Activated B cell treated with CpG ODN at 0.5 μM for 24 hours (primary cell): Measurements from ENCODE around the gene IL17RA. TPM values are rescaled to one million over a fixed set of nuclear protein-coding genes. Genes with fewer than 3 reads are reported as not detected.

ENCODE experiments used
- ATAC-seq: fragments of 200-7000 bp; cut with Tn5 transposase; one replicate; pipeline ENCODE4 v1.10.0; 2021; ENCODE audit warnings: low read depth, mild to moderate bottlenecking, moderate library complexity
- CTCF ChIA-PET: fragments of 350-600 bp; sonication (Branson Sonifier 250); formaldehyde crosslinking; loops from one replicate; lab custom pipeline; 2021; ENCODE audit warnings: antibody characterized with exemption; lab: Charles Lee
- POLR2A ChIA-PET: fragments of 350-600 bp; sonication (Branson Sonifier 250); formaldehyde crosslinking; loops from one replicate; lab custom pipeline; 2021; ENCODE audit warnings: antibody characterized with exemption; lab: Charles Lee
- DNase-seq: peaks from one replicate; pipeline ENCODE4 v3.0.0; 2022
- H3K27ac Mint-ChIP-seq: one replicate; pipeline ENCODE4 v1.8.0; 2020; ENCODE audit warnings: mixed read lengths
- H3K27me3 Mint-ChIP-seq: one replicate; pipeline ENCODE4 v1.8.0; 2021; ENCODE audit warnings: mixed read lengths
- H3K36me3 Mint-ChIP-seq: one replicate; pipeline ENCODE4 v1.8.0; 2021; ENCODE audit warnings: low read depth, mixed read lengths
- H3K4me1 Mint-ChIP-seq: one replicate; pipeline ENCODE4 v1.8.0; 2021; ENCODE audit warnings: mixed read lengths
- H3K4me3 Mint-ChIP-seq: one replicate; pipeline ENCODE4 v1.8.0; 2020; ENCODE audit warnings: mild to moderate bottlenecking, mixed read lengths
- H3K9me3 Mint-ChIP-seq: one replicate; pipeline ENCODE4 v1.8.0; 2020; ENCODE audit warnings: mixed read lengths
- intact Hi-C: fragments of 100-400 bp; cut with micrococcal nuclease; formaldehyde crosslinking; loops from one replicate; pipeline ENCODE4 v1.15.1; 2024
- total RNA-seq: library from RNA; stranded (reverse); gene quantifications from 2 replicates; pipeline ENCODE4 v1.2.3, GENCODE V29; 2022
- TF ChIP-seq, protein P1 (sequence below): fragments of 200-600 bp; IDR thresholded peaks from one replicate; pipeline ENCODE4 v1.8.0; 2022; ENCODE audit warnings: antibody characterized with exemption, mild to moderate bottlenecking

Gene IL17RA
- total RNA-seq, 1 donor from 2014 or later = 18.1 TPM

DNA sequence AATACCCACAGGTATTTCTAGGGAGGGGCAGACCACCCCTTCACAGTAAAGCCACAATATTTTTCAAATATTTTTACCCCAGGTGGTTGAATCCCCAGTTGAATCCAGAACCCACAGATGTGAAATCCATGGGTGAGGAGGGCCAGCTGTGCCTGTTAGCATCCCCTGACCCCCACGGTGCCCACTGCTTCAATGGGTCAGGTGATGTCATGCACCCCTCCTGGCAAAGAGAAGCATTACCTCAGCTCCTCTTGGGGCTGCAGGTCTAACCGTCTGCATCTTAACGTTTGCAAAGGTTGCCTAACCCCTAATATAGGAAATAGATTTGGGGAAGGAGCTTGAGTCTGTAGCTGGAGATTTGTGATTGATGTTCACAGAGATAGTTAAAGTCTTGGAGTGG, 24.7 kb upstream of the IL17RA start:
- H3K9me3 Mint-ChIP-seq = no peaks in the 10 kb centered on the region
- peaks cover 5% of the 10 kb centered on the region for H3K4me1 Mint-ChIP-seq
- H3K27ac Mint-ChIP-seq = no peak overlapping the region
- intact Hi-C loops = no loop called here
- H3K36me3 Mint-ChIP-seq = peaks cover 20% of the 10 kb centered on the region
- H3K27me3 Mint-ChIP-seq = no peaks in the 10 kb centered on the region
- no peak for ATAC-seq
- DNase-seq = no peak
- H3K4me3 Mint-ChIP-seq = no peak overlapping the region
- TF ChIP-seq, protein P1, sequence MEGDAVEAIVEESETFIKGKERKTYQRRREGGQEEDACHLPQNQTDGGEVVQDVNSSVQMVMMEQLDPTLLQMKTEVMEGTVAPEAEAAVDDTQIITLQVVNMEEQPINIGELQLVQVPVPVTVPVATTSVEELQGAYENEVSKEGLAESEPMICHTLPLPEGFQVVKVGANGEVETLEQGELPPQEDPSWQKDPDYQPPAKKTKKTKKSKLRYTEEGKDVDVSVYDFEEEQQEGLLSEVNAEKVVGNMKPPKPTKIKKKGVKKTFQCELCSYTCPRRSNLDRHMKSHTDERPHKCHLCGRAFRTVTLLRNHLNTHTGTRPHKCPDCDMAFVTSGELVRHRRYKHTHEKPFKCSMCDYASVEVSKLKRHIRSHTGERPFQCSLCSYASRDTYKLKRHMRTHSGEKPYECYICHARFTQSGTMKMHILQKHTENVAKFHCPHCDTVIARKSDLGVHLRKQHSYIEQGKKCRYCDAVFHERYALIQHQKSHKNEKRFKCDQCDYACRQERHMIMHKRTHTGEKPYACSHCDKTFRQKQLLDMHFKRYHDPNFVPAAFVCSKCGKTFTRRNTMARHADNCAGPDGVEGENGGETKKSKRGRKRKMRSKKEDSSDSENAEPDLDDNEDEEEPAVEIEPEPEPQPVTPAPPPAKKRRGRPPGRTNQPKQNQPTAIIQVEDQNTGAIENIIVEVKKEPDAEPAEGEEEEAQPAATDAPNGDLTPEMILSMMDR = no peak
- ChIA-PET POLR2A (no interaction called here), CTCF (interaction anchor here (0.8 kb wide), 1 partner anchor 143 kb away, joined by 3 read pairs; no protein-coding TSS in a partner anchor)

- peaks cover 2% of the 10 kb centered on the region for H3K36me3 Mint-ChIP-seq
- intact Hi-C loops = no loop called here
- POLR2A ChIA-PET = no interaction called here
- CTCF ChIA-PET = interaction anchor here (1.0 kb wide), 1 partner anchor 145 kb away, joined by 3 read pairs; no protein-coding TSS in a partner anchor
- no peak overlapping the region for H3K27ac Mint-ChIP-seq
- no peak for ATAC-seq
- peaks cover 2% of the 10 kb centered on the region for H3K4me1 Mint-ChIP-seq
- no peak for DNase-seq
- TF ChIP-seq, protein P1 = no peak
- no peaks in the 10 kb centered on the region for H3K9me3 Mint-ChIP-seq
- no peak overlapping the region for H3K4me3 Mint-ChIP-seq
- H3K27me3 Mint-ChIP-seq = no peaks in the 10 kb centered on the region
Observed at GRCh38 chr22:17063411-17064106, 21.2 kb upstream of the IL17RA start.

- CTCF ChIA-PET = no interaction called here
- no peaks in the 10 kb centered on the region for H3K27me3 Mint-ChIP-seq
- peaks cover 2% of the 10 kb centered on the region for H3K36me3 Mint-ChIP-seq
- no peak for DNase-seq
- no peak for ATAC-seq
- no peak overlapping the region for H3K27ac Mint-ChIP-seq
- TF ChIP-seq, protein P1 = no peak
- H3K4me1 Mint-ChIP-seq = peaks cover 2% of the 10 kb centered on the region
- no peaks in the 10 kb centered on the region for H3K9me3 Mint-ChIP-seq
- intact Hi-C loops = no loop called here
- no peak overlapping the region for H3K4me3 Mint-ChIP-seq
- POLR2A ChIA-PET = no interaction called here
Observed at GRCh38 chr22:17064498-17065100, 20.2 kb upstream of the IL17RA start.

DNA sequence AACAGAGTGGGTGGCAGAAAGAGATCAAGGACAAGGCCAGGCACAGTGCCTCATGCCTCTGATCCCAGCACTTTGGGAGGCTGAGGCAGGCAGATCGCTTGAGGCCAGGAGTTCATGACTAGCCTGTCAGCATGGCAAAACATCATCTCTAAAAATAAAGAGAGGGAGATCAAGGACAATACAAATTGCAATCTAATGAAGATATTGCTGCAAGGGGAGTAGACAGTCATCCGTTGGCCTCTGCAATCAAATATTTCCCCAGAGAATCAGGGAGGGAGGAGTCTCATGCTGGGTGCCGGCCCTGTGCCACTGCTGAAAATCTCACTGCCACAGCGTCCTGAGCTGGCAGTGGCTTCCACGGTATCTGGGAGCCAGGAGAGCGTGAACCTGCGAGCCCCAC, 19.4 kb upstream of the IL17RA start:
- no peak for DNase-seq
- POLR2A ChIA-PET = no interaction called here
- Mint-ChIP-seq H3K27me3 (no peaks in the 10 kb centered on the region), H3K27ac (no peak overlapping the region), H3K4me3 (no peak overlapping the region), H3K9me3 (no peaks in the 10 kb centered on the region), H3K4me1 (peaks cover 2% of the 10 kb centered on the region), H3K36me3 (peaks cover 2% of the 10 kb centered on the region)
- ATAC-seq = no peak
- TF ChIP-seq, protein P1 = no peak
- CTCF ChIA-PET = no interaction called here
- intact Hi-C loops = no loop called here

- Mint-ChIP-seq H3K4me1 (peaks cover 3% of the 10 kb centered on the region), H3K27me3 (no peaks in the 10 kb centered on the region), H3K4me3 (no peak overlapping the region), H3K27ac (no peak overlapping the region), H3K36me3 (no peaks in the 10 kb centered on the region), H3K9me3 (no peaks in the 10 kb centered on the region)
- ATAC-seq = no peak
- intact Hi-C loops = no loop called here
- TF ChIP-seq, protein P1 = no peak
- POLR2A ChIA-PET = no interaction called here
- CTCF ChIA-PET = interaction anchor here (1.6 to 5.7 kb wide), 2 partner anchors 425 to 429 kb away, joined by 7 to 38 read pairs; no protein-coding TSS in a partner anchor
- no peak for DNase-seq
Observed at GRCh38 chr22:17072877-17073276, 11.9 kb upstream of the IL17RA start.
